Right lobe of liver (tissue), 6 donors: ENCODE results near the gene SGO1. TPM values are rescaled to one million over a fixed set of nuclear protein-coding genes. Genes with fewer than 3 reads are reported as not detected.

Experiments used
- ATAC-seq, 4 donors: fragments of 200-7000 bp; cut with Tn5 transposase; one replicate each; pipeline ENCODE4 v1.9.1; 2020; ENCODE audit warnings: mild to moderate bottlenecking in 4 of 4, moderate library complexity in 4 of 4
- DNase-seq, 3 donors: peaks; one replicate each; pipeline ENCODE4 v3.0.0-alpha.2; 2020
- H3K27ac ChIP-seq, 3 donors: fragments of 200-600 bp; one replicate each; pipeline ENCODE4 v1.8.0; 2022
- H3K27me3 ChIP-seq, 2 donors: fragments of 200-600 bp; one replicate each; pipeline ENCODE4 v1.8.0; 2022
- H3K36me3 ChIP-seq, 4 donors: fragments of 200-600 bp; sonication (generic) in 1 of 4; one replicate each; pipeline versions ENCODE4 v1.5.1 to v1.8.0; 2017 to 2022; ENCODE audit warnings: control low read depth in 1 of 4
- H3K4me1 ChIP-seq, 4 donors: fragments of 200-600 bp; sonication (generic) in 1 of 4; one replicate each; pipeline versions ENCODE4 v1.5.1 to v1.8.0; 2017 to 2022; ENCODE audit warnings: control low read depth in 1 of 4
- H3K4me3 ChIP-seq, 3 donors: fragments of 200-600 bp; one replicate each; pipeline ENCODE4 v1.8.0; 2022
- H3K9me3 ChIP-seq, 4 donors: fragments of 200-600 bp; sonication (generic) in 1 of 4; one replicate each; pipeline versions ENCODE4 v1.5.1 to v1.8.0; 2017 to 2022; ENCODE audit warnings: control low read depth in 1 of 4
- POLR2A ChIP-seq: fragments of 450-650 bp; IDR thresholded peaks from one replicate; pipeline ENCODE4 v1.6.1; 2017; ENCODE audit warnings: antibody characterized with exemption, mild to moderate bottlenecking
- WGBS: methylation state at CpG from one replicate; pipeline ENCODE4 v1.1.6; 2018; ENCODE audit warnings: low coverage, low lambda C conversion rate; ENCODE audit not compliant: insufficient coverage; ENCODE audit errors: missing lambda C conversion rate; 5-methylcytosine and 5-hydroxymethylcytosine counted together
- intact Hi-C, 2 donors: fragments of 100-400 bp; cut with DNase I; formaldehyde crosslinking; loops; one replicate each; pipeline versions ENCODE4 v1.11.2 to v1.14.1; 2022
- total RNA-seq, 6 experiments: library from RNA; depleted of rRNA in 2 of 6; stranded (reverse); fragments of >200 nt in 2 of 6; fragmentation: NEBNext Ultra II Directional in 3 of 6; extraction: Animal tissue kit (Norgen Biotek cat#: 25700) in 3 of 6; gene quantifications; one replicate each; pipeline versions ENCODE4 v1.1.0 to v1.2.4, GENCODE V29; 2016 to 2023
- TF ChIP-seq, protein P1 (sequence below), 4 donors: fragments of 200-600 bp in 3 of 4; fragments of 450-650 bp in 1 of 4; IDR thresholded peaks; one replicate each; pipeline versions ENCODE4 v1.5.1 to v1.8.0; 2016 to 2022; ENCODE audit warnings: antibody characterized with exemption in 4 of 4, mild to moderate bottlenecking in 2 of 4
- donor health status: DM: no; HTN: yes; CAD: no.
- donor health status: DM: no; HTN: no; CAD: no.
- donor health status: DM: no; HTN: no; CAD: no.
- donor health status: DM: no; HTN: yes; CAD: no.
- donor health status: DM: no; HTN: yes; CAD: no.

Gene SGO1
- total RNA-seq, 6 experiments from 2014 or later, result 0.20 to 1.1 (median 0.58) TPM

DNA sequence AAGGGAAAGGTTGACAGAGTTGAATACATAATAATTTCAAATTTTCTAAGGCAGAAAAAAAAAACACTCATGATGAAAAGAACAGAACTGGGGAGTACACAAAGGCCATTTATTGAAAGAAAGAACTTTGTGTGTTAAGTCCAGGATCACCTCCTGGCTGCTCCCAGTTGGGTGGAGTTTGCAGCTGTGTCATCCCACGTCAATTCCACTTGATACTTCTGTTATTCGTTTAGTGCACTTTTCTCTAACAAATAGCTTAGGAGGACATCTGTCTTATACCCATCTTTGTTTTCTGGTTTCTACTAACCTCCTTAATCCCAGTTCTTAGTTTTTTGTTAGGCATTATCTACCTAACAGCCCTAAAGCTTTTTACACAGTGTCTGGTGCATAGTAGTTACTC is 44.7 kb downstream of the SGO1 start:
- WGBS, result 72% methylated on average over 2 of the region's 2 CpGs
- intact Hi-C loops, result no loop called here
- no peak for TF ChIP-seq POLR2A
- TF ChIP-seq, protein P1, sequence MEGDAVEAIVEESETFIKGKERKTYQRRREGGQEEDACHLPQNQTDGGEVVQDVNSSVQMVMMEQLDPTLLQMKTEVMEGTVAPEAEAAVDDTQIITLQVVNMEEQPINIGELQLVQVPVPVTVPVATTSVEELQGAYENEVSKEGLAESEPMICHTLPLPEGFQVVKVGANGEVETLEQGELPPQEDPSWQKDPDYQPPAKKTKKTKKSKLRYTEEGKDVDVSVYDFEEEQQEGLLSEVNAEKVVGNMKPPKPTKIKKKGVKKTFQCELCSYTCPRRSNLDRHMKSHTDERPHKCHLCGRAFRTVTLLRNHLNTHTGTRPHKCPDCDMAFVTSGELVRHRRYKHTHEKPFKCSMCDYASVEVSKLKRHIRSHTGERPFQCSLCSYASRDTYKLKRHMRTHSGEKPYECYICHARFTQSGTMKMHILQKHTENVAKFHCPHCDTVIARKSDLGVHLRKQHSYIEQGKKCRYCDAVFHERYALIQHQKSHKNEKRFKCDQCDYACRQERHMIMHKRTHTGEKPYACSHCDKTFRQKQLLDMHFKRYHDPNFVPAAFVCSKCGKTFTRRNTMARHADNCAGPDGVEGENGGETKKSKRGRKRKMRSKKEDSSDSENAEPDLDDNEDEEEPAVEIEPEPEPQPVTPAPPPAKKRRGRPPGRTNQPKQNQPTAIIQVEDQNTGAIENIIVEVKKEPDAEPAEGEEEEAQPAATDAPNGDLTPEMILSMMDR (IDR thresholded peaks at IDR 0.05), result no peak
- Histone ChIP-seq H3K9me3 (no peaks in the 10 kb centered on the region), H3K27me3 (no peaks in the 10 kb centered on the region), H3K4me1 (no peaks in the 10 kb centered on the region), H3K4me3 (no peak overlapping the region), H3K27ac (no peak overlapping the region), H3K36me3 (peaks cover 0 to 13% (median 0%) of the 10 kb centered on the region in 4 donors)
- ATAC-seq, result no peak
- no peak for DNase-seq

DNA sequence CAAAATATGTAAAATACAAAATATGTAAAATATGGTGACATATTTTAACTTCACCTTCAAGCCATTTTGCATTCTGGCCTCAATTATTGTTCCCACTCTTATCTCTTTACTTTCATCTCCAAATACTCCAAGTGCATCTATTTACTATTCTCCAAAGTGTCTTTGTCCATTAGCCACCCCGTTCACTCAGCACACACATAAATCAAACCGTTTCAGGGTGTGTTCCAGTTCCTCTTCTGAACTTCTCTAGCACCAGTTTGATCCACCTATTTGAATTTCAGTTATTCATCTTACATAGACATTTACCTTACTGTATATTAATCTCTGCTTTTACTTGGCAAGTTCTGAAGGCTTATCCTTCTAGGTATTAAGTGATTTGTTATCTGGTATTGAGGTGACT is 45.1 kb downstream of the SGO1 start:
- intact Hi-C loops, result no loop called here
- H3K4me3 ChIP-seq, result no peak overlapping the region
- 81% methylated on average over 2 of the region's 2 CpGs for WGBS
- DNase-seq (no peak), ATAC-seq (no peak)
- TF ChIP-seq, protein P1 (IDR thresholded peaks at IDR 0.05), result no peak
- TF ChIP-seq POLR2A, result no peak
- H3K27me3 ChIP-seq, result no peaks in the 10 kb centered on the region
- H3K36me3 ChIP-seq, result peaks cover 0 to 13% (median 0%) of the 10 kb centered on the region in 4 donors
- H3K9me3 ChIP-seq, result no peaks in the 10 kb centered on the region
- H3K4me1 ChIP-seq, result no peaks in the 10 kb centered on the region
- no peak overlapping the region for H3K27ac ChIP-seq

DNA sequence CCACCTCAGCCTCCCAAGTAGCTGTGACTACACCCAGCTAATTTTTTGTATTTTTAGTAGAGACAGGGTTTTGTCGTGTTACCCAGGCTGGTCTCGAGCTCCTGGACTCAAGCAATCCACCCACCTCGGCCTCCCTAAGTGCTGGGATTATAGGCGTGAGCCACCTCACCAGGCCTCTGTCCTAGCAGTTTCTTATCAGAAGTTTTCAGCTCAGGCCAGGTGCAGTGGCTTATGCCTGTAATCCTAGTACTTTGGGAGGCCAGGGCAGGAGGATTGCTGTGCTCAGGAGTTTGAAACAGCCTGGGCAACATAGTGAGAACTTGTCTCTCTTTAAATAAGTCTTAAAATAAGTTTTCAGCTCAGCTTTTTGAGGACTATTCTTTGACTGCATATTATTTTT is 48.4 kb downstream of the SGO1 start:
- H3K4me3 ChIP-seq, result no peak overlapping the region
- TF ChIP-seq, protein P1 (IDR thresholded peaks at IDR 0.05), result no peak
- no peak for TF ChIP-seq POLR2A
- H3K27me3 ChIP-seq, result no peaks in the 10 kb centered on the region
- intact Hi-C loops, result no loop called here
- no peak for DNase-seq
- H3K9me3 ChIP-seq, result no peaks in the 10 kb centered on the region
- H3K36me3 ChIP-seq, result peaks cover 0 to 13% (median 0%) of the 10 kb centered on the region in 4 donors
- no CpG with 5 or more reads among the region's 4 CpGs for WGBS
- no peaks in the 10 kb centered on the region for H3K4me1 ChIP-seq
- ATAC-seq, result no peak
- no peak overlapping the region for H3K27ac ChIP-seq

DNA sequence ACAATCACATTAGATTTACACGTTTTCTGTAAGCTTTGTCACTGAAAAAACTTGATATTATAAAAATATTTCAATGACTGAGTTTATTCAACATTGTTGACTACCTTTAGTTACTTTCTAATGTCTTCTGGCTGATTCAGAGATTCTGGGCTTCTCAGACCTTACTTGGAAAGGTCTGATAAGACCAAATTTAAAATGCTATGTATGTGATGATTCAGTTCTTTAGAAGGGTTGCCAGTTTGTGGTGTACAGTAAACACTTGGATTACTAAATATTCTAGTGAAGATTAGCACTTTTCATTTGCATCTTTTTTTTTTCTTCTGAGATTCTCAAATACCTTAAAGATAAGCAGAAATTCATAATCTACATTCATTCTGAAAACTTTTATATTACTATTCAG is 49.8 kb downstream of the SGO1 start:
- intact Hi-C loops, result no loop called here
- Histone ChIP-seq H3K4me1 (no peaks in the 10 kb centered on the region), H3K36me3 (peaks cover 0 to 12% (median 0%) of the 10 kb centered on the region in 4 donors), H3K4me3 (no peak overlapping the region), H3K27ac (no peak overlapping the region), H3K27me3 (no peaks in the 10 kb centered on the region), H3K9me3 (no peaks in the 10 kb centered on the region)
- TF ChIP-seq, protein P1 (IDR thresholded peaks at IDR 0.05), result no peak
- TF ChIP-seq POLR2A, result no peak
- 79% methylated on average over 1 of the region's 1 CpG for WGBS
- ATAC-seq (no peak), DNase-seq (no peak)

DNA sequence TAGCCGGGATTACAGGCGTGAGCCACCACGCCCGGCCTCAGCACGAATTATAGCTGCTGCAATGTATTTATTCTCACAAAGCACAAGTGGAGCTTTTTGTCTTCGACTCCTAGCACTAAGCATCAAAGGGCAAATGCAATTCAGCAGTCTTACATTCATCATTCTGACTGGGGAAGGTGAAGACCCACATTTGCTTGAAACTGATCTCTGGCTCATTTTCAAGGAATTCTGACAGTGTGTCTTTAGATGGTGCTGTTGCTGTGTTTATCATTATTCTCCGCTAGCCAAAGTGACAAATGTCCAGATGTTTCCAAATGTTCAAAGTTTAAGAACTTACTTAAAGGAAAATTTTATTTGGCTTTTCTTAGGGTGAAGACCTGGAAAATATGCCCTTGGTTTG is 55.9 kb downstream of the SGO1 start:
- intact Hi-C loops, result no loop called here
- TF ChIP-seq, protein P1 (IDR thresholded peaks at IDR 0.05), result no peak
- TF ChIP-seq POLR2A, result no peak
- H3K4me1 ChIP-seq, result peaks cover 0 to 8% (median 0%) of the 10 kb centered on the region in 4 donors
- H3K9me3 ChIP-seq, result no peaks in the 10 kb centered on the region
- ATAC-seq, result no peak
- H3K36me3 ChIP-seq, result peaks cover 0 to 17% (median 0%) of the 10 kb centered on the region in 4 donors
- H3K27ac ChIP-seq, result no peak overlapping the region
- no peaks in the 10 kb centered on the region for H3K27me3 ChIP-seq
- WGBS, result 90% methylated on average over 7 of the region's 7 CpGs
- no peak for DNase-seq
- H3K4me3 ChIP-seq, result no peak overlapping the region
